Activated CD4-positive, alpha-beta T cell treated with anti-CD3 and anti-CD28 coated beads, Interleukin-2, amount 50 U/mL, for 24 hours (primary cell): ENCODE data around the gene METTL6.
"Not testable (repeated sequence)": the region's sequence is repeated elsewhere in the genome, so short reads cannot be mapped to it uniquely, and the experiment has no call there.

Experiments used
- DNase-seq, 2 donors: peaks; one replicate each; pipeline ENCODE4 v3.0.0-alpha.2; 2020; ENCODE audit warnings: low read depth in 1 of 2, low spot score in 1 of 2

METTL6 gene, protein sequence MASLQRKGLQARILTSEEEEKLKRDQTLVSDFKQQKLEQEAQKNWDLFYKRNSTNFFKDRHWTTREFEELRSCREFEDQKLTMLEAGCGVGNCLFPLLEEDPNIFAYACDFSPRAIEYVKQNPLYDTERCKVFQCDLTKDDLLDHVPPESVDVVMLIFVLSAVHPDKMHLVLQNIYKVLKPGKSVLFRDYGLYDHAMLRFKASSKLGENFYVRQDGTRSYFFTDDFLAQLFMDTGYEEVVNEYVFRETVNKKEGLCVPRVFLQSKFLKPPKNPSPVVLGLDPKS

GRCh38 chr3:15427182-15427880 is at the start of gene METTL6, which contains the start of gene EAF1:
TSS of gene METTL6 (minus strand) at chr3:15427544. CDS start at chr3:15426511, 1,033 bp downstream.
TSS of gene EAF1 (plus strand) at chr3:15427598. CDS start at chr3:15427780, 182 bp downstream.
- peak; percentile 74 to 82 for DNase-seq

GRCh38 chr3:15476378-15476777 is 49.0 kb upstream of the METTL6 start:
- DNase-seq = no peak

GRCh38 chr3:15475161-15475560 is 47.8 kb upstream of the METTL6 start:
- no peak for DNase-seq

DNA sequence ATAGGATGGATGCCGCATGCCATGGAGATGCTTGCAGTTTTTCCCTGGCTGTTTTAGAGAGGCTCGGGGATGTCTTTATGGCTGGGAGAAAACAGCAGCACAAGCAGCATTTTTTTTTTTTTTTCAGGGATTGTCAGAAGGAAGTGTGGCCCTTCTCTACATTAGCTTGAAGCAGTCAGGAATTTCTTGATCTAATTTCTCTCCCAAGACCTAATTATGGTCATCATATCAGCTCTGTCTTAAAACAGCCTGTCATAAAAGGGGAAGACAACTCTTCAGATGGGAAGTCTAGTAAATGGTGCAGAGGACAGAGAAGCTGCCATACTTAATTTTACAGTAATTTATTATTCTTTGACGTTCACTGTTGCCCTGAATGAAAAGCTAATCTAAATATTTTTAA is 44.5 kb upstream of the METTL6 start:
- DNase-seq = no peak

- no peak for DNase-seq
Observed at GRCh38 chr3:15470849-15471248, 43.5 kb upstream of the METTL6 start.

GRCh38 chr3:15470261-15470660 is 42.9 kb upstream of the METTL6 start:
- no peak for DNase-seq

GRCh38 chr3:15467227-15468181 is 40.2 kb upstream of the METTL6 start:
- no peak for DNase-seq

DNA sequence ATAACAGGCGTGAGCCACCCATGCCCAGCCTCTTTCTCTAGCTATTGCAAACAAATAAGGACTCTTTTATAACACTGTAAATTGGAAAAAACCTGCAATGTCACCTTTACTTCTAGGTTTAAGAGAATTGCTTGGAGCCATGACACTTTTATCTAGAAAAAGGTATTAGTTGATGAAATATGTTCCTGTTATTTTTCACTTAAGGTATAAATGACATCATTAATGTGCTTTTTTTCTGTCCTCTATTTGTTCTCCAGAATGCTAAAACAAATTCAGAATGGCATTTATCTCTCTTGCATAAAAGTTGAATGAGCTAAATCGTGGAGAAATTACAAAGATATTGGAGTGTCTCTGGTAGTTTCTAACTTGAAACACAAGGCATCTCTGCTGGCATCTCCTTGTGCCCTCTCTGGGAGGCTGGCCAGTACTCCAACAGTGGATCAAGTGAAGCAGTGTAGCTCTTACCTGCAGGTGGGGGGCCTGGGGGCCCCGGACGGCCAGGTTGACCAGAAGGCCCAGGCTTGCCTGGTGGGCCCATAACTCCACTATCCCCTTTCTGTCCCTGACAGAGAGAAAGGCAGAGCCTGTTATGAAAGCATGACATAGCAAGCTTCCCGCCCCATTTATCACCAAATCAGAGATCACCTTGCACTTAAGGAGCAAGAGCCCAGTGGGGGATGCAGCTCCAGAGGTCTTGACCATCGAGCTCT is 38.7 kb upstream of the METTL6 start:
- no peak for DNase-seq

GRCh38 chr3:15462451-15462850 is 35.1 kb upstream of the METTL6 start:
- DNase-seq = no peak

DNA sequence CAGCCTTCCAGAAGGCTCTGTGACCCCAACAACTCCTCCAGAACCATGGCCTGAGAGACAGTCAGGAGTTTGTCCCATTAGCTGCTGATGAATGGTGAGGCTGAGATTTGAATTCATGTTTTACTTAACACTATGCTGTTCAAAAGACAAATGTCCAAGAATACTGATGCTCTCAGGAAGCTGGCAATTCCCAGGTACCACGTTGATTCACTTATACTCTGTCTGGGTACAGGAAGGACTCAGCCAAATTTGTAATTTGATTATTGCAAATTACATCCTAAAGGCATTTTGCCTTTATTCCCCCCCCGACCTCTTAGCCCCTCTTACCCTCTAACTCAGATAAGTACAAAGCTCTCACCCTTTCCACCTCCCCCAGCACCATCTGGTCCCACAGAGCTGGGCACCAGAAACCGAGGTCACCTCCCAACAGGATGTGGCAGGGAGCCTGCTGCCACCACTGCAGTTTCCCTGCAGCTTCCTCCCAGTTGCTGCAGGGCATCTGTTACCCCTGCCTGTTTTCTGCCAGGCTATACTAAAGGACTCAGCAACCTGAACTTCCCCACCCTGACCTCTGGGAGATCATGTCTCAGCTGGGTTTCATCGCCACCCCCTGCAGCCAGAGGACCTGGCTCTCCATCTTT is 33.7 kb upstream of the METTL6 start:
- no peak for DNase-seq

DNA sequence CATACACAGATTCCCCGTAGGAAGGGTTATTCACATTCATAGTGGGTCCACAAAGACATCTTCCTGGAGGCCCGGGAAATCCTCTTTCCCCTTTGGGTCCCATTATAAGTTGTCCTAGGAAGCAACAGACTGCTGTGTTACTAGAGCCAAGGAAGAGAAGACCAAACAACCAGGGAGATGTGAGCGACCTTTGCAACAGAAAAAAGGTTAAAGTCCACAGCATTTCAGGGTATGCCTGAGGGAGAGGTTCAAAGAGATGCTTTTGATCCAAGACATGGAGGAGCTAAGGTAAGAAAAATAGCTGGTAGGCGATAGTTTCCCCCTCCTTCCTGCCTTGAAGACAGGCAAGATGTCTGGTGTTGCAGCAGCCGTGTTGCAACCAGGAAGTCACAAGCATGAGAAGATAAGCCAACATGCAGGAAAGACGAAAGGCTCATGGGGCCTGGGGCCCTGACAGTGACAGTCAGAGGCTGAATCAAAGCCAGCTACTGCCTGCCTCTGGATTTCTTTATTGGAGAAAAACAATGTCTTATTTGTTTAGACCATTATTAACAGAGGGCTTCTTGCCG is 31.0 kb upstream of the METTL6 start:
- DNase-seq = no peak

DNA sequence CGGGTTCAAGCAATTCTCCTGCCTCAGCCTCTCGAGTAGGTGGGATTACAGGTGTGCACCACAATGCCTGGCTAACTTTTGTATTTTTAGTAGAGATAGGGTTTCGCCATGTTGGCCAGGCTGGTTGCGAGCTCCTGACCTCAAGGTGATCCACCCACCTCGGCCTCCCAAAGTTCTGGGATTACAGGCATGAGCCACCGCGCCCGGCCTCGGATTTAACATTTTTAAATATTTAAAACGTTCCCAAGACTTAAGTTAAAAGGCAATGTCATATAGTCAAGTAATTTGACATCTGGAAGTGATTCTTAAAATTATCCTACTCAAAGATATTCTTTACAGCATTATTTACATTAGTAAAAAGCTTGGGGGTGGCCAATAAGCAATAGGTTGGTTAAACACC is 29.6 kb upstream of the METTL6 start:
- not testable (repeated sequence) for DNase-seq

DNA sequence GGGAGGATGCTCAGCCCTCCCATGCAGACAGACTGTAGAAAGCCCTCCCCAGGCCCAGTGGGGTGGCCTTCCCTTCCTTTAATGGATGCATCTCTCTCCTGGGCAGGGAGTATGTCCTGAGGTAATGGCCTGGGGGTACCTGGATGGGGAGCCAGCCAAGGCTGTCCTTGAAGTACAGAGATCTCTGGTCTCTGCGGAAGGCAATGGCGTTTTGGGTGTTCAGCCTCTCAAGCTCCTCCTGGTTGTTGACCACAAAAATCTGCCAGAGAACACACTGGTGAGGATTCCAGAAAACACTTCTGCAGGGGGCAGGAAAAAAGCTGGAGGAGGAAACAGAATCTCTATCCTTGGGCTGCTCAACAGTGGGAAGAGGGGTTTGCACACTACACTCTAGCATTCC is 29.0 kb upstream of the METTL6 start:
- no peak for DNase-seq

- no peak for DNase-seq
Observed at GRCh38 chr3:15455756-15456155, 28.4 kb upstream of the METTL6 start.

- DNase-seq = no peak
Observed at GRCh38 chr3:15454965-15455364, 27.6 kb upstream of the METTL6 start.

DNA sequence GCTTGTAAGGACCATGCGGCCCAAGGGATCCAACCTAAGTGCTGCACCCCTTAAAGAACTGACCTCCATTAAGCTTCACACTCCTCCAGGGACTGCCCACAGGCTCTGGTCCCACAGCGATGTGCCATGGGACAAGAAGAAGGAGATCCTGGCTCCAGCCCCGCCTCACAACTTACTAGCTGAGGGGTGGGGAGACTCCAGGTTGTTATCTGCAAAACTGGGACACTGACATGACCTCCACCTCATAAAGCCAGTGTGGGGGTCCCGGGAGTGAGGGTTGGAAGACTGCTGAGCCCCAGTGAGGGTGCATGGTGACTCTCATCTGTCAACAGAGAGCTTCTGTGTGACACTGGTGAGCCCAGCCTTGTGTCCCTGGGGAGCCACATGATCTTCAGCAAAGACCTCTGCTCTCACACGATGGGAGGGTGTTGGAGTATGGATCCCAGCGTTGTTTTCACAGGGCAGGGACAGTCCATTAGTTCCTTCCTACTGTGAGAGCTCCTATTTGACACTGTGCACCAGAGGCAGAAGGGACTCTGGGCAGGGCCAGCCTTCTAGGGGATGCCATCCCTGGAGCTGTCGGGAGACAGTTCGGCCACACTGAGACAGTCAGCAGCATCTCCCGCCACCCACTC is 26.8 kb upstream of the METTL6 start:
- DNase-seq = no peak

GRCh38 chr3:15453501-15453900 is 26.2 kb upstream of the METTL6 start:
- DNase-seq = no peak

DNA sequence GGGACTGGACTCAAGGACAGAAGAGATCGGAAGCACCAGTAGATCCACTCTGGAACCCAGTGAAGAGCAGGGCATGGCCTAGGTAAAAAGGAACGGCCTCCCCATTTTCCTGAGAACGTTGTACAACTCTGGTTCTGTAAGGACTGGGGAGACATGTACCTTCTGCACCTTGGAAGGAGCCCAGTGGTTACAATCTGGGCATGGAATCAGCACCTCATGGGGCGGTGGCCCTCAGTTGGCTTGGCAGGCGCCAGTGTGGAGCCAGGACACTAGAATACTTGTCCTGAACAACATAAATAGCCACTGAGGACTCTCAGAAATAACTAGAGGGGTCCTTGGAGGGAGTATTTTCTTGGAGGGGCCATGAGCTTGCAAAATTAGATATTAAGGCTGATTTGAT is 25.6 kb upstream of the METTL6 start:
- DNase-seq = no peak

DNA sequence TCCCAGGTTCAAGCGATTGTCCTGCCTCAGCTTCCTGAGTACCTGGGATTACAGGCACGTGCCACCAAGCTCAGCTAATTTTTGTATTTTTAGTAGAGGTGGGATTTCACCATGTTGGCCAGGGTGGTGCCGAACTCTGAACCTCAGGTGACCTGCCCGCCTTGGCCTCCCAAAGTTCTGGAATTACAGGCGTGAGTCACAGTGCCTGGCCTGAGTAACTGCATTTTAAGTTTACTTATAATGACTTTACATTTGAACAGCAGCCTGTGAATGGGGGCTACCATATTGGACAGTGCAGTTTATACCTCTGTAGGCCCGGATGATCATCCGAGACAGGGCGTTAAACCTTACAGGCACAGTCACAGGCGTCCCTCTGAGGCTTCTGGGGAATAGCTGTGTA is 24.8 kb upstream of the METTL6 start:
- DNase-seq = no peak
